GOT3 (cell line): ENCODE results near the gene LPCAT3.

Source experiments
- DNase-seq: peaks from one replicate; lab custom pipeline; 2025; ENCODE audit warnings: mixed read lengths; lab: John Stamatoyannopoulos, UW

Gene LPCAT3

GRCh38 chr12:6998715-6999451 lies 19.4 kb downstream of the LPCAT3 start:
- DNase-seq, result no peak

- peak; percentile 2 for DNase-seq
Observed at GRCh38 chr12:6996040-6996441, 22.2 kb downstream of the LPCAT3 start.

GRCh38 chr12:6987956-6988553 lies 30.2 kb downstream of the LPCAT3 start:
- DNase-seq, result no peak

- no peak for DNase-seq
Observed at GRCh38 chr12:6982532-6982931, 35.7 kb downstream of the LPCAT3 start.

GRCh38 chr12:6981152-6982052 lies 36.9 kb downstream of the LPCAT3 start:
- DNase-seq, result no peak

- DNase-seq, result no peak
Observed at GRCh38 chr12:6980740-6981139, 37.5 kb downstream of the LPCAT3 start.

GRCh38 chr12:6980075-6980474 lies 38.2 kb downstream of the LPCAT3 start:
- DNase-seq, result no peak

- DNase-seq, result no peak
Observed at GRCh38 chr12:6979453-6979852, 38.8 kb downstream of the LPCAT3 start.

GRCh38 chr12:6979021-6979420 lies 39.3 kb downstream of the LPCAT3 start:
- DNase-seq, result no peak

GRCh38 chr12:6978611-6979011 lies 39.7 kb downstream of the LPCAT3 start:
- DNase-seq, result no peak

GRCh38 chr12:6978188-6978587 lies 40.1 kb downstream of the LPCAT3 start:
- no peak for DNase-seq

- no peak for DNase-seq
Observed at GRCh38 chr12:6977653-6978052, 40.6 kb downstream of the LPCAT3 start.

- DNase-seq, result no peak
Observed at GRCh38 chr12:6975297-6976032, 42.8 kb downstream of the LPCAT3 start.

- no peak for DNase-seq
Observed at GRCh38 chr12:6974180-6974579, 44.1 kb downstream of the LPCAT3 start.

GRCh38 chr12:6970096-6970527 lies 48.2 kb downstream of the LPCAT3 start:
- no peak for DNase-seq

- DNase-seq, result no peak
Observed at GRCh38 chr12:6968426-6968825, 49.9 kb downstream of the LPCAT3 start.

- DNase-seq, result no peak
Observed at GRCh38 chr12:6967651-6968100, 50.6 kb downstream of the LPCAT3 start.

GRCh38 chr12:6966351-6966750 lies 51.9 kb downstream of the LPCAT3 start:
- DNase-seq, result no peak

- no peak for DNase-seq
Observed at GRCh38 chr12:6965714-6966113, 52.6 kb downstream of the LPCAT3 start.

GRCh38 chr12:6965026-6965661 lies 53.1 kb downstream of the LPCAT3 start:
- DNase-seq, result no peak

GRCh38 chr12:6964605-6965025 lies 53.7 kb downstream of the LPCAT3 start:
- DNase-seq, result no peak
